Fibroblast of lung (primary cell): ENCODE measurements around the gene DTWD2. TPM values are rescaled to one million over a fixed set of nuclear protein-coding genes. Genes with fewer than 3 reads are reported as not detected.

Experiments
- DNase-seq, 2 donors: peaks; one replicate each; pipeline versions ENCODE4 v3.0.0 to v3.0.0-alpha.2; 2010; ENCODE audit warnings: low read depth in 2 of 2
- H2AFZ ChIP-seq: 2 replicates; pipeline ENCODE4 v1.5.1; 2012; ENCODE audit warnings: low read length, control low read depth, inconsistent platforms
- H3K27ac ChIP-seq: 2 replicates; pipeline ENCODE4 v1.5.1; 2011; ENCODE audit warnings: low read length, control low read depth; ENCODE audit not compliant: insufficient read depth
- H3K27me3 ChIP-seq: 2 replicates; pipeline ENCODE4 v1.5.1; 2011; ENCODE audit warnings: mild to moderate bottlenecking, low read length; ENCODE audit not compliant: control insufficient read depth, insufficient read depth
- H3K36me3 ChIP-seq: 2 replicates; pipeline ENCODE4 v1.5.1; 2011; ENCODE audit warnings: low read length; ENCODE audit not compliant: control insufficient read depth, insufficient read depth
- H3K4me1 ChIP-seq: 2 replicates; pipeline ENCODE4 v1.5.1; 2011; ENCODE audit warnings: low read length; ENCODE audit not compliant: control insufficient read depth, insufficient read depth; ENCODE audit errors: extremely low read depth
- H3K4me2 ChIP-seq: 2 replicates; pipeline ENCODE4 v1.5.1; 2011; ENCODE audit warnings: low read length, control low read depth; ENCODE audit not compliant: insufficient read depth; ENCODE audit errors: extremely low read depth
- H3K4me3 ChIP-seq, 4 experiments: fragments of 200-600 bp in 1 of 4; sonication (generic) in 1 of 4; replicated peaks in 1 of 4; 2 replicates each; pipeline ENCODE4 v1.5.1; 2011 to 2016; ENCODE audit warnings: low read length in 4 of 4, low read depth in 3 of 4, mild to moderate bottlenecking in 3 of 4, control low read depth in 2 of 4, inconsistent platforms in 1 of 4, mixed read lengths in 1 of 4; ENCODE audit not compliant: insufficient read depth in 1 of 4; ENCODE audit errors: control extremely low read depth in 1 of 4
- H3K79me2 ChIP-seq: 2 replicates; pipeline ENCODE4 v1.5.1; 2012; ENCODE audit warnings: mild to moderate bottlenecking, low read length, inconsistent platforms; ENCODE audit not compliant: control insufficient read depth, insufficient read depth
- H3K9ac ChIP-seq: 2 replicates; pipeline ENCODE4 v1.5.1; 2011; ENCODE audit warnings: mild to moderate bottlenecking, low read length, control low read depth; ENCODE audit not compliant: insufficient read depth
- H3K9me3 ChIP-seq: 2 replicates; pipeline ENCODE4 v1.5.1; 2012; ENCODE audit warnings: low read depth, low read length; ENCODE audit not compliant: control insufficient read depth, insufficient read depth
- H4K20me1 ChIP-seq: 2 replicates; pipeline ENCODE4 v1.5.1; 2011; ENCODE audit warnings: low read length; ENCODE audit not compliant: control insufficient read depth, insufficient read depth; ENCODE audit errors: extremely low read depth
- EZH2 ChIP-seq: IDR thresholded peaks from 2 replicates; pipeline ENCODE4 v1.5.1; 2012; ENCODE audit warnings: low read length, control low read depth, mild to moderate bottlenecking; ENCODE audit errors: missing control alignments
- polyA plus RNA-seq, 2 donors: library from polyadenylated mRNA; depleted of rRNA in 1 of 2; stranded (reverse) in 1 of 2; unstranded in 1 of 2; fragments of >200 nt; gene quantifications; 2 replicates each; pipeline ENCODE4 v1.2.1, GENCODE V29; 2011 to 2012; ENCODE audit warnings: missing spikeins in 1 of 2
- total RNA-seq: library from RNA; depleted of rRNA; stranded (reverse); fragments of >200 nt; gene quantifications from 2 replicates; pipeline ENCODE4 v1.2.1, GENCODE V29; 2014
- TF ChIP-seq, protein P1 (sequence below), 2 donors: IDR thresholded peaks in 1 of 2; conservative IDR thresholded peaks in 1 of 2; 1 replicate in 1 of 2; 2 replicates in 1 of 2; pipeline ENCODE4 v1.5.1; 2011 to 2012; ENCODE audit warnings: low read length in 2 of 2, control low read depth in 1 of 2, inconsistent platforms in 1 of 2, low read depth in 1 of 2, mild to moderate bottlenecking in 1 of 2

The DTWD2 gene
- total and polyA plus RNA-seq, 2 donors (not counting 1 experiment from before 2014, with no cell fraction given): 2.8 to 4.8 TPM

DNA sequence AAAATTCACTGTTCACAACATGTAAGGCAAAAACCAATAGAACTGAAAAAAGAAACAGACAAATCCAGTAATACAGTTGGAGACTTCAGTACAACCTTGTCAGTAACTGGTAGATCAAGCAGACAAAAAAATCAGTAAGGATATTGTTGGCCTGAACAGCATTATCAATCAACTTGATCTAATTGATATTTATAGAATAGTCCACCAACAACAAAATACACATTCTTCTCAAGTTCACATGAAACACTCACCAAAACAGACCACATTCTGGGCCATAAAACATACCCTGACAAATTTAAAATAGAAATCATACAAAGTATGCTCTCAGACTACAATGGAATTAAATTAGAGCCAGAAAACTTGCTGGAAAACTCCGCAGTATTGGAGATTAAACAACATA is 56.8 kb downstream of the DTWD2 start:
- no peaks in the 10 kb centered on the region for H3K36me3 ChIP-seq
- H3K9me3 ChIP-seq: no peaks in the 10 kb centered on the region
- no peaks in the 10 kb centered on the region for H3K79me2 ChIP-seq
- H3K4me3 ChIP-seq: no peak overlapping the region
- no peak overlapping the region for H3K4me2 ChIP-seq
- H3K9ac ChIP-seq: no peak overlapping the region
- H4K20me1 ChIP-seq: no peaks in the 10 kb centered on the region
- H3K27me3 ChIP-seq: no peaks in the 10 kb centered on the region
- DNase-seq: no peak
- TF ChIP-seq, protein P1, sequence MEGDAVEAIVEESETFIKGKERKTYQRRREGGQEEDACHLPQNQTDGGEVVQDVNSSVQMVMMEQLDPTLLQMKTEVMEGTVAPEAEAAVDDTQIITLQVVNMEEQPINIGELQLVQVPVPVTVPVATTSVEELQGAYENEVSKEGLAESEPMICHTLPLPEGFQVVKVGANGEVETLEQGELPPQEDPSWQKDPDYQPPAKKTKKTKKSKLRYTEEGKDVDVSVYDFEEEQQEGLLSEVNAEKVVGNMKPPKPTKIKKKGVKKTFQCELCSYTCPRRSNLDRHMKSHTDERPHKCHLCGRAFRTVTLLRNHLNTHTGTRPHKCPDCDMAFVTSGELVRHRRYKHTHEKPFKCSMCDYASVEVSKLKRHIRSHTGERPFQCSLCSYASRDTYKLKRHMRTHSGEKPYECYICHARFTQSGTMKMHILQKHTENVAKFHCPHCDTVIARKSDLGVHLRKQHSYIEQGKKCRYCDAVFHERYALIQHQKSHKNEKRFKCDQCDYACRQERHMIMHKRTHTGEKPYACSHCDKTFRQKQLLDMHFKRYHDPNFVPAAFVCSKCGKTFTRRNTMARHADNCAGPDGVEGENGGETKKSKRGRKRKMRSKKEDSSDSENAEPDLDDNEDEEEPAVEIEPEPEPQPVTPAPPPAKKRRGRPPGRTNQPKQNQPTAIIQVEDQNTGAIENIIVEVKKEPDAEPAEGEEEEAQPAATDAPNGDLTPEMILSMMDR (conservative IDR thresholded peaks at IDR 0.05 in 1 of 2, IDR thresholded peaks at IDR 0.05 in 1 of 2; ENCODE audit: low read depth in 1 of 2, low read length in 2 of 2): no peak
- TF ChIP-seq EZH2: no peak
- H3K27ac ChIP-seq: no peak overlapping the region
- no peak overlapping the region for H2AFZ ChIP-seq
- no peaks in the 10 kb centered on the region for H3K4me1 ChIP-seq

DNA sequence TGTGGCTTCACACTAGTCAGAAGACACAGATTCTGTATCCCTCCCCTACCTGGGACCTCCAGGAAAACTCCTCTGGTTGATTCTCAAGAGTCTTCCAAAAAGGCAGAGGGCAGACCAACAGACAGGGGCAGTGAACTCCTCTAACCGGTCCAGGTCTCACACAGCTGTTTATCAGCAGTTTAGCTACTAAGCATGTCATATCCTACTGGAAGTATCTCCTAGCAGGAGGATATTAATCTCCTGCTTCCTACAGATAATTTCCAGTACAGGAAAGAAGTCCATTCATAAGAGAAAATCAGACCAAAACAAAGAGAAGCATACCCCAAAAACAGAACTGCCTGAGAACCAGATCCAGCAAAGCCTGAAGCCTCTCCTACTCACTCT is 64.3 kb downstream of the DTWD2 start:
- Histone ChIP-seq H3K4me2 (no peak overlapping the region), H3K9ac (no peak overlapping the region), H4K20me1 (no peaks in the 10 kb centered on the region), H3K27me3 (no peaks in the 10 kb centered on the region), H3K4me3 (no peak overlapping the region), H2AFZ (no peak overlapping the region), H3K79me2 (no peaks in the 10 kb centered on the region), H3K27ac (no peak overlapping the region), H3K4me1 (no peaks in the 10 kb centered on the region), H3K9me3 (no peaks in the 10 kb centered on the region), H3K36me3 (no peaks in the 10 kb centered on the region)
- TF ChIP-seq EZH2: no peak
- TF ChIP-seq, protein P1 (conservative IDR thresholded peaks at IDR 0.05 in 1 of 2, IDR thresholded peaks at IDR 0.05 in 1 of 2; ENCODE audit: low read depth in 1 of 2, low read length in 2 of 2): no peak
- no peak for DNase-seq

DNA sequence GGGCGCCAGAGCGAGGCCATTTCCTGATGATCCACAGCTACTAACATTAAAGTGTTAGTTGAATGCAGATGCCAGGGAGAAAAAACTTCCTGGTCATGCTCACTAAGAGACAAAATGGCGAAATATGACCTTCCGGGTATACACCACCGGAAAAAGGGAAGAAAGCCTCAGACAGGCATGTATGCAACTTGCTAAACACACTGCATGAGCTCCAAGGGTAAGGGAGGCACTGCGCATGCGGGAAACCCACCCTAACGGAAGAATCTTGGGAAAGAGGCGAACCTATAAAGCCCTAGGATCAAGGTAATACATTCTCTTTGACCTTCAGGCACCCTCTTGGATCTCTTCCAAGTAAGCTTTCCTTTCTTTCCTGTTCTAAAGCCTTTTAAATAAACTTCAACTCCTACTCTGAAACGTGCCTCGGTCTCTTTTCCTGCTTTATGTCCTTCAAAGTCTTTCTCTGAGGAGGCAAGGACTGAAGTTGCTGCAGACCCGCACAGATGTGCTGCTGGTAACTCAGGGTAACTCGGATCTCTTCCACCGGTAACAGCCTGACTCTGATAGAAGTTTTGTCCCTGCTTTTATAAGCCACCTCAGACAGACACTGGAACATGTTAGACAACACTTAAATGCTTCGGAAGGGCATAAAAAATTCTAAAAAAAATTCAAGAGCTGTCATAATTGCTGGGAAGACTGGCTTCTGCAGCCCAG is 64.9 kb downstream of the DTWD2 start:
- H3K27me3 ChIP-seq: no peaks in the 10 kb centered on the region
- DNase-seq: no peak
- no peak overlapping the region for H2AFZ ChIP-seq
- H3K4me2 ChIP-seq: no peak overlapping the region
- no peaks in the 10 kb centered on the region for H4K20me1 ChIP-seq
- no peak overlapping the region for H3K9ac ChIP-seq
- no peaks in the 10 kb centered on the region for H3K36me3 ChIP-seq
- no peak overlapping the region for H3K27ac ChIP-seq
- no peak overlapping the region for H3K4me3 ChIP-seq
- TF ChIP-seq, protein P1 (conservative IDR thresholded peaks at IDR 0.05 in 1 of 2, IDR thresholded peaks at IDR 0.05 in 1 of 2; ENCODE audit: low read depth in 1 of 2, low read length in 2 of 2): no peak
- no peak for TF ChIP-seq EZH2
- no peaks in the 10 kb centered on the region for H3K79me2 ChIP-seq
- no peaks in the 10 kb centered on the region for H3K4me1 ChIP-seq
- H3K9me3 ChIP-seq: no peaks in the 10 kb centered on the region
